HG03159 (cell line): Measurements from ENCODE around the gene SLC10A7.
A peak's percentile ranks its signal among the peaks of the same experiment; 100 is the strongest.
"Not testable (repeated sequence)": the region's sequence is repeated elsewhere in the genome, so short reads cannot be mapped to it uniquely, and the experiment has no call there.

Experiments used
- ATAC-seq: cut with Tn5 transposase; IDR thresholded peaks from one replicate; pipeline ENCODE4 v1.9.1; 2021; ENCODE audit warnings: mild to moderate bottlenecking, moderate library complexity; ENCODE audit not compliant: unreplicated experiment

Gene SLC10A7

GRCh38 chr4:146367347-146367746 lies 154.4 kb downstream of the SLC10A7 start:
- ATAC-seq: no peak

DNA sequence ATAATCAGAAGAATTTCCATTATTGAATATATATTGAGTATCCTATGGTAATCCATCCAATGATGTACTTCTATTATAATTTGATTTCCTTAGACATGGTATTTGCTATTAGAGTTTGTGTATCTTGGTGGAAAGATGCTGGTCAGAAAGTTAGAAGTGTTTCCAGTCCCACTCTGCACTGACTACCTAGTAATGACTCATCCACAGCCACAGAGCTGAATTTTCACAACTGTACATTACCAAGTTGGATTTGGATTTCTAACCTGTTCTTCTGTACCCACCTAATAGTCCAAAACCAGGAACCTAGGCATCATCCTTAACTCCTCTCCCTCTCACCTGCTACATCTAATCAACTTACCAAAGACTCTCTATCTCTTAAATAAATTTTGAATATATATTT lies 162.0 kb downstream of the SLC10A7 start:
- no peak for ATAC-seq

- not testable (repeated sequence) for ATAC-seq
Measured at GRCh38 chr4:146350114-146350513, 171.6 kb downstream of the SLC10A7 start.

- ATAC-seq: no peak
Measured at GRCh38 chr4:146349306-146349705, 172.4 kb downstream of the SLC10A7 start.

DNA sequence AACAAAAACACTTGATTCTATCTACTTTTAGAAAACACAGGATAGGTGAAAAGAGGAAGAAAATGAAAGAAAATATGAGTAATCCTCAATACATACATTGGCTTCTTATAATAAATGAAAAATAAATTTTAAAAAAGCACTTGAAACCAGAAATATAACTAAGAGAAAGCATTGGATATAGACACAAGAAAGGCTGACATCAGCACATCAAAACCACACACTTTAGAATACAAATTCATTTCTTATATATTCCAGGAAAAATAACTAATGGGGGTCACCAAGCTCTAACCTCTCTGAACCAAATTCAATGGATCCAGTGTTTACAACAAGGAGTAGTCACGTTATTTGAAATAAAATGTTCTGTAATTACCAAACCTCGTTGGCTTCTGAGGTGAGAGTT lies 173.9 kb downstream of the SLC10A7 start:
- ATAC-seq: no peak

DNA sequence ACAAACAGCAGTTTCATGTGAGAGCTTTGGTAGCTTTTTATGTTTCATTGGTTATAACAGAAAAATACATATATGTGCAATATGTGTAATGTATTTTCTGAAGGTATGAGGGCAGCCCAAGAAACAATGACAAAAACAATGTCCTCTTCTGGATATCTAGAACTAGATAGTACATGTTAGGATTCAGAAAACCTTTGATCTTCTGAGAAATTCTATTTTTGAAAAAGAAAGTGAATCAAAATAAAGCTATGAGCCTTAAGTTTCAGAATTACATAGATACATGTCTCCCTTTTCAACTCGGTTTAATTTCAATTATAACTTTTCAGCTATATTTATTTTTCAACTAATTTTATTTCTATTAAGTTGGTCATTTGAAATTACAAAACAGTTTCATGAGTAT lies 175.5 kb downstream of the SLC10A7 start:
- ATAC-seq: no peak

DNA sequence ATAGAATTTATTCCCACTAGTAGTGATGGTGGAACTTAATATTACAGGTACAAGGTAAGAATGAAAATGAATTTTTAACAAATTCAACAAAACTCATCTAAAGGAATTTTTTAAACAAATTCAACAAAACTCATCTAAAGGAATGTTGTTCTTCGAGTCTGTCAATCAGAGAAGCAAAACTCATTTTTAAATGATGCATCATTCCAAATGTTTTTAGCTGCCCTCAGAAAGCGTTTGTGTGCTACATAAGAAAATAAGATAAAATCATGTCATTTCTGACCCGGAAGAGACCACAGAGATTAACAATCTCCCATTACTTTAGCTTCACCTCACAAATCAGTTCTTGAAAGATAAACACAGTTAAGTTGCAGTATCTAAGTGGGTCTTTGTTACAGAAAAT lies 178.0 kb downstream of the SLC10A7 start:
- ATAC-seq: no peak

DNA sequence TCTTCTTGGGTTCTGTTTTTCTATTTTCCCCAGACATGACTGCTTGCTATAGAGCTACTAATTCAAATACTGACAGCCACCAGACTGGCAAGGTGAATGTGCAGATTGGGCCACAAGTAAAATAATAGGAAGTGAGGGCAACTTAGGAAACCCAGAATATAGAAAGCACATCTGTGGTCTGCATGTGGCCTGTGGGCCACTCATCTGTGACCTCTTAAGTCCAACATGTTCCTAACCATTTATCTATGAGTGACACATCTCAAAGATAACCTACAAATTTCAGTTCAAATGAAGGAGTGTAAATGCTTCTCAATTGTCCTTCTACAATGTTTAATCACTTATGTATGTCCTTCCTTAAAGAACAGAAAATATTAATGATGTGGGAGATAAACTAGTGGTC lies 178.5 kb downstream of the SLC10A7 start:
- ATAC-seq: peak; percentile 83

GRCh38 chr4:146342600-146343192 lies 179.0 kb downstream of the SLC10A7 start:
- peak; percentile 35 for ATAC-seq

DNA sequence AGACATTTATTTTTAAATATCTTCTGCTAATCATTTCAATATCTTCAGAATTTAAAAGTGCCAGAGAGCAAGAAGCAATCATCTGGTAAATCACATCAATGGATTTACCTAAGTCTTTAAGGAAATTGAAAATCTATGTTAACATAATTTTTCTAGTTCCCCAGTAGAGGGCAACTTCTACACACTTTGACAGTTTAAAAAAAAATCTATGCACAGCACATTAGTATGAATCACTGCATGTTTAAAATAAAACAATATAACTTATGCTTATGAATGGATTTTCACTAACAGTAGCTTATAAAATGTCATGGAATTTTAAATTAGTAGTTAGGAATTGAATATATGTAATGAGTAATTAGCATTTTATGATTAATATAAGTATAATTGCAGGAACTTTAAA lies 180.9 kb downstream of the SLC10A7 start:
- no peak for ATAC-seq

DNA sequence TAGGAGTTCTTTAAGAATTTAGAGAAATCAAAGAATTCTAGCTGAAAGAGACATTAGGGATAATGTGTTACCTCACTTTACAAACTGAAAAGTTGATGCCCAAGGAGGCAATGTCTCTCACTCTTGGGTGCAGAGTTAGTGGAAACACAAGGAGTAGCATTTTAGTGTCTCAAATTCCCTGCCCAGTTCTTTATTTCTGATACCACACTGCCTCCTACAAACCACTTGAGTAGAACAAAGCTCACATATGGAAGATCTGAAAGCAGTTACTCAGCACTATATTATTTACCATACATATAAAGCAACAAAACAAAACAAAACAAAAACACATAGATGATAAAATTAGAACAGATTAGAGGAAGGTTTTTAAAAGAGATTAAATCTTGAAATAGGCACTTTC lies 183.2 kb downstream of the SLC10A7 start:
- ATAC-seq: no peak

GRCh38 chr4:146336410-146336807 lies 185.3 kb downstream of the SLC10A7 start:
- ATAC-seq: no peak

DNA sequence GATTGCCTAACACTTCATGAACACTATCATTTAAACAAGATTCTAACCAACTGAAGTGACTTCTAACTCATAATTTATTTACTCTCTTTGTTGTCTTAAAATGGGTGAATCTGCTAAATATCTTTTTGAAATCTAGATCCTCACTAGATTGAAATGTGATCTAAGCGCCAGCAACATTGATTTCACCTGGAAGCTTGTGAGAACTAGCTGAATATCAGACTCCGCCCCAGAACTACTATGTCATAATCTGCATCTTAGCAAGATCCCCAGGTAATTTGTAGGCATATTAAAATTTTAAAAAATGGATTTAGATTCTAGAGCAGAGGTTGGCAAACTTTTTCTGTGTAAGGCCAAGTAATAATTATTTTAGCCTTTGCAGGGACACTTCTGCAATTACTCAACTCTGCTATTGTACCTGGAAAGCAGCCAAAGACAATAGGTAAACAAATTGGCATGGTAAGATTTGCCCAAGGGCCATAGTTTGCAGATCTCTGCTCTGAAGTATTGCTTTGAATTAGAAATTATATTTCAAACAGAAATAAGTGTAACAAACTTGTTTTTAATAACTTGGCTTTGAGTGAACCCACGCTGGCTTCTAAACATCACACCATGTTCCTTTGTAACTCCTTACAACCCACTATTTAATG lies 185.9 kb downstream of the SLC10A7 start:
- no peak for ATAC-seq

DNA sequence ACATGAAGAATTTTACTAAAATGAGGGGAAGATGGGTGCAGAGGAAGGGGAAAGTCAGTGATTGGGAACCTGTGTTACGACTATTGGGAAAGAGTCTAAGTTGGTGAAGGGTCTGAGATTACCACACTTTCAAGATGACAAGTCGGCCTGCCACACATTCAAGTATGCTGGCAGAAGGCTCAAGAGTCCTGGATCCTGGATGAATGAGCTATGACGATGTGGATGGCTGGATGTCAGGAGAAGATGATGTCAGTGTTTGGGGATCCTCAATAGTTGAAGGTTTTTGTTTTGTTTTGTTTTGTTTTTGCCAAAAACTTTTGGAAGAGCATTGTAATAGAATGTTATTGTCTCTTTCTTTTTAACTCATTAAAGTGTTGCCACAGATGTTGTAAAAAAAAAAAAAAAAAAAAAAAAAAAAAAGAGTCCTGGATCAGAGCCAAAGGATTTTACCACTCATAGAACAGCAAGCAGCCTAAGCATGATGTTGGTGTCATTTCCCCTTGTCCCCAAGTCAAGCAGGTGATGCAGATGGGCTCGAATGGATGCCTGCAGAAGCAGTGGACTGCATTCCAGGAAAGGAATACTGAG lies 186.8 kb downstream of the SLC10A7 start:
- ATAC-seq: no peak

DNA sequence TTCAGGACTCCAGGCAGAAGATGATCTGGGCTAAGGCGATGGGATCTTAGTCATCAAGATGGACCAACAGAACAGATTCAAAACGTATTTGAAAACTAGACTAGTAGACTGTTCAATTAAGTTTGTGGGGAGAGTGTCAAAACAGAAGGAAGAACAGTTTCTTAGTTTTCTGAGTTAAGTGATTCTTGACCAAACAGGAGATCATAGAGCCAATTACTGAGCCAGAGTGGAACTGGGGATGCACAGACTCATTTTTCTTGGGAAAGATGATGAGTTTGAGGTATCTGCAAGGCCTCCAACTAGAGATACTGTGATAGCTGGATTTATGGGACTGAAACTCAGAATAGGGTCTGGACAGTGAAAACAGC lies 187.9 kb downstream of the SLC10A7 start:
- peak; percentile 14 for ATAC-seq

DNA sequence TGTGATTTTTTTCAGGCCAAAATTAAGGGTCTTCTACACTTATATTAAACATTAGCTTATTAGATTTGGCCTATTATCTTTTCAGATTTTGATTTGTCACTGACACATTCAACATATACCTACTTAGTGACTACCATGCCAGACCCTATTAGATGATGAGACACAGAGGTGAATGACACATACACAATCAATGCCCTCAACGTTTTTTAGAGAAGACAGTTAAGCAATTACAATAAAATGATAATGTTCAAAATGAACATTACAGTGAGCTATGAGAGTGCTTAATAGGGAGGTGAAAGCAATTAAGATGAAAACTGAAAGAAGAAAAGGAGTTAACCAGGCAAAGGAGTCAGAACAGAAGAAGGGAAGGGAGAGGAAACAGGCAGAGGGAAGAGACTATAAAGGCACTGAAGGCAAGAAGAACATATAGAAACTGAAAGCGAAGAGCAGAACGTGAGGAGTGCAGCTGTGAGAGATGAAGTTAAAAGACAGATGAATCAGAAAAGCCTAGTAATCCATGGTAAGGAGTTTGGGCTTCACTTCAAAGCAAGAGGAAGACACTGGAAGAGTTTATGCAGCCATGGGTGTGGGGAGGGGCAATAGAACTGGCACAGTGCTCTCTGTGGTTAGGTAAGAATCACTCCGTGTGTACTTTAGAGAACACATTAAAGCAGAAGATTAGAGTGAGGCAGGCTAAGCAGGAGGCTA lies 188.4 kb downstream of the SLC10A7 start:
- ATAC-seq: peak; percentile 92

DNA sequence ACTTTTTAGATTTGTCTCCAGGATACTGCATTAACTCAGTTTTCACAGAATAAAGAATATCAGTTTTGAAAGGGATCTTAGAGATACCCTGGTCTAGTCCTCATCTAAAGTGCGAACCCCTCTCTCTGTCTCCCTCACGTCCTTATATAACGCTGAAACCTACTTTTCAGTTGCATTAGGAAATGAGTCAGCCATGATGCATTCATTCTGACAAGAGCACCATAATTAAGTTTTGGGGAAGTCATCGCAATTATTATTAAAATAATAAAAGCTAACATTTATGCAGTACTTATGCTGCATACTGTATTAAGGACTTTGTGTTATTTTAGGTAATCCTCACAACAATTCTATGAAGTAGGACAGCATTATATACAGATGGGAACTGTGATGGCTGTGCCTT lies 191.3 kb downstream of the SLC10A7 start:
- no peak for ATAC-seq

- no peak for ATAC-seq
Measured at GRCh38 chr4:146329050-146329716, 192.6 kb downstream of the SLC10A7 start.

DNA sequence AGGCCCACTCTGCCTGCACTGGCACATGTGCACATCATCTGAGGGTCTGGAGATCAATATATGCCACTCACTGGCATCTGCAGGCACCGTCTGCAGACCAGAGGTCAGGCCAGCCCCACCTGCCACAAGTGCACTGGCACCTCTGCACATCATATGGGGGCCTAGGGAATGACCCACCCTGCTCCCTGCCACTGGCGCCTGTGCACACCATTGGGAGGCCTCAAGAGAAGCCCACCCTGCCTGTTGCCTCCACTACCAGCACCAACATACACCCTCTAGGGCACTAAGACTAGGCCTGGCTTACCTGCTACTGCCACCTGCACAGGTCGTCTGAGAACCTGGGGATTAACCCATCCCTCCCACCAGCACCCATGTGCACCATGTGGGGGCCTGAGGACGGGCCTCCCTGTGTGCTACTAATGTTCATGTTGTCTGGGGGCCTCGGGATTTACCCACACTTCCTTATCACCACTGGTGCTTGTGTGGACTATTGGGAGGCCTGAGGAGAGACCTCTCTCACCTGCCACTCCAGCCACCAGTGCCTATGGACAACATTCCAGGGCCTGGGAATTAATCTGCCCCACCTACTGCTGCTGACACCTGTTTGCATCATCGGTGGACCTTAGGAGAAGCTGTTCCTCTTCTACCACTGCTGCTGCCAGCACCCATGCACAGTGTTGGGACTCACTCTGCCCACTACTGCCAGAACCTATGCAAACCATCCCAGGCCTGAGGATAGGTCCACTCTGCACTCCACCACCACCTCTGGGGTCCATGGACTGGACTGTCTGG lies 193.7 kb downstream of the SLC10A7 start:
- no peak for ATAC-seq

- ATAC-seq: no peak
Measured at GRCh38 chr4:146318894-146319293, 202.8 kb downstream of the SLC10A7 start.

DNA sequence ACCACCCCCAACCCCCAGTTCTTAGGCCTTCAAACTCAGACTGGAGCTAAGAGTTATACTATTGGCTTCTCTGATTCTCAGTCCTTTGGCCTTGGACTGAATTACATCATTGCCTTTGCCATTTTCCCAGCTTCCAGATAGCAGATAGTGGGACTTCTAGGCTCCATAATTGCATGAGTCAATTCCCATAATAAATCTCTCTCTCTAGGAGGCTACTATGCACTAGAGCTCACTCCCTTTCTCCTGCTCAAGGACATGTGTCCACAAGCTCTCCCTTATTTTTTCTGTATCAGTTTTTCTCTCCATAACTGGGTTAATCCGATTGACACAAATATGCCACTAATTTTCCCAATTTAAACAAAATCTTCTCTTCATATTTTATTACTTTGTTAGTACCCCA lies 204.0 kb downstream of the SLC10A7 start:
- no peak for ATAC-seq
